DMS 273 (cell line): ENCODE results near the gene HS3ST4.

Source experiments
- DNase-seq: peaks from one replicate; lab custom pipeline; 2025; ENCODE audit not compliant: unreplicated experiment; lab: John Stamatoyannopoulos, UW

Gene HS3ST4

DNA sequence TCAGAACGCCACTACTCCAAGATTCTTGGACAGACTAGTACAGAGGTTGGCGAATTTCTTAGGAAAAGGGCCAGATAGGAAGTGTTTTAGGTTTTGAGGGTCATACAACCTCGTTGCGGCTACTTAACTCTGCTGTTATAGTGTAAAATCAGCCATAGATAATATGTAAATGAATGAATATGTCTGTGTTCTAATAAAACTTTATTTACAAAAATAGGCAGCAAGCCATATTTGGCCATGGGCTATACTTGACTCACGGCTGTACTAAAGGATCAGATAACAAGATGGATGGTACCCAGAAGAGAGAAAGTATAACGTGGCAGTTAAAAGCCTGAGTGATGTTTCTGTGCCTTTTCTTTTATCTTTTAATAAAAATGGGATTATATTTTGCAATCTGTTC lies 125.5 kb downstream of the HS3ST4 start:
- DNase-seq, result no peak

DNA sequence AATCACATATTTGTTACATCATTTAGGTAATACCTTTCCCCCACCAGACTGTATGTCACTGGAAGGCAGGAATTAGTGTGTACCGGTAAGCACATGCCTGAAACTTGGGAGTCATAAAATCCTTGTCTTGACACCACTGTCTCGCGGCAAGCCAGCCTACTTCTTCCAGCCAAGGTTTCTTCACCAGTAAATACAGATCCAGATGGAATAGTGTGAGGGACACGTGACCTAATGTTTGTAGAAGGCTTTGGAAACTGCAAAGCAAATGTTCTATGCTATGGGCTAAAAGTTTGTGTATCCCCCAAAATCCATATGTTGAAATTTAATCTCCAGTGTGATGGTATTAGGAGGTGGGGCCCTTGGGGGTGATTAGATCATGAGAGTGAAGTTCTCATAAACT lies 126.1 kb downstream of the HS3ST4 start:
- DNase-seq, result no peak

DNA sequence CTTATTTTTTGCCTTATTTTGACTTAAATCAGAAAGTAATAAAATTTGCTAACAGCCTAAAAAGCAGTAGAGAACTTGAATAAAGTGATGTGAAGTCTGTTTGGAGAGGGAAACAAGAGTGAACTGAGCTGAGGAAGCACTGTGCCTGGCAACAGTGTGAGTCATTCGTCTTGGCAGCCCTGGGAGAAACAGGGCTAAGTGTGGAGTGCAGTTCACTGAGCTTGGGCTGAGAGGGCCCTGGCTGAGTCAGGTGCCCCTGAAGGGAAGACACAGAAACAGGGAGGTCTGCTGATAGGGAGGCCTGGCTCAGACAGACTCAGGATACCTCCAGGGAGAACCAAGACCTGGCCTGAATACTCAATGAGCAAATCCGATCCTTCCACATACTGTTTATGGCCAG lies 132.1 kb downstream of the HS3ST4 start:
- no peak for DNase-seq

DNA sequence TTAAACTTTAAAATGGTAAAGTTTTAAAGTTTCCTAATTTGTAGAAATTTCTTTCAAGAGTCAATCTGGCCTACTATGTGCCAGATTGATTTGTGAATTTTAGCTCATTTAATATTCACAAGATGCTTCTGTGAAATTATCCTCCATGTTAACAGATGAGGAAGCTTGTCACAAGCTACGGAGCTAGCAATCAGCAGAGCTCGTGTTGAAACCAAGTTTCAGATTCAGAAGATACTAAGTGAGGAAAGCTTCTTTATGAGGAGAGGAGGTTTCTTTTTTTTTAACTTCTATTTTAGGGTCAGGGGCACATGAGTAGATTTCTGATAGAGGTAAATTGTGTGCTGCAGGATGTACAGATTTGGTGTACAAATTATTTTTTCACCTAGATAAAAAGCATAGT lies 135.9 kb downstream of the HS3ST4 start:
- no peak for DNase-seq

- no peak for DNase-seq
These were observed 136.8 kb downstream of the HS3ST4 start for GRCh38 chr16:25828510-25828909.

DNA sequence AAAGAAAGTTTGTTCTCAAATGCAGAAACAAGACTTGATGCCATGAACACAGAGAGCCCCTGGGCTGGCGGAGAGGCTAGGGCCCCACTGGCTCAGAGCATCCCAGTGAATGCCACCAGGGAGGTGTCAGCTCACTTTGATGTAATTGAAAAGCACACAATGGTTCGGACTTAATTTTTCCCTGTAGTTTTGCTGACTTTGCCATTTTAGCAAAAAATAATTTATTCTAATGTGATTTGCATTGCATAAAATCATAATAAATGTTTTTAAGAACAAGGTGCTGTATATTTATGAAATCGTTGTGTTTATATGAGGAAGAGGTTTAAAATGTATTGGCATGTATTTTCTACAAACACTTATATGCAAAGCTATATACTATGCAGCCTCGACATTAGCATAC lies 140.5 kb downstream of the HS3ST4 start:
- no peak for DNase-seq

DNA sequence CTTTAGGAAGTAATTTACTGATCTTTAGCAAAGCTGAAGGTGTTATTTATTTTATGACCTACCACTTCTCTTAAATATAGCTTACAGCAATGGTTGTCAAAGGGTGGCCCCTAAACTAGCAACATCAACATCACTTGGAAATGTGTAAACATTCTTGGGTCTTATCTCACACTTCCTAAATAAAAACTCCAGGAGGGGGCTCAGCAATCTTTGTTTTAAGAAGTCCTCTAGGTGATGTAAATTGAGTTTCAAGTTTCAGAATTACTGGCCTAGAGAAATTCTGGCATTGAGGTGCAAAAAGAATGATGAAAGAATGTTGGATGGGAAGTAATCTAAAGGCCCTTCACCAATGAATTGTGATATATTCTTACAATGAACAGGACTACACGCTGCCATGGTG lies 142.3 kb downstream of the HS3ST4 start:
- no peak for DNase-seq

GRCh38 chr16:25835126-25835525 lies 143.4 kb downstream of the HS3ST4 start:
- DNase-seq, result no peak

- peak; percentile 73 for DNase-seq
These were observed 147.0 kb downstream of the HS3ST4 start for GRCh38 chr16:25838724-25839186.

DNA sequence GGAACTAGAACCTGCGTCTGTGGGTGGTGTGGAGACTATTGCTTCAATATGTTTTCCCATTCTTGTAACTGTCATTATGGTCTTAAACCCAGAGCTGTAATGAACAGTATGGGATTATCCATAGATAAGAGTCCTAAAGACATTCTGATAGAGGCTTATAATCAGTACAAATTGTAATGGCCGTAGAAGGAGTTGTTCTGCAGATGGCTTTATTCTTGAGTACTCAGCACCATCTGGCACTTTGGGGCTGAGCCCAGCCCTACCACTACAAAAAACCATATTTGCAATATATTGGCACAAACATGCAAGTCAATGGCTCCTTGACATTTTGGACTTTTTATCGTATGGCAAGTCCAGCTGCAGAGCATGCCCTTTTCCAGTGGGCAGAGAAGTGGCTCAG lies 150.0 kb downstream of the HS3ST4 start:
- DNase-seq, result no peak

GRCh38 chr16:25845901-25846300 lies 154.1 kb downstream of the HS3ST4 start:
- no peak for DNase-seq

GRCh38 chr16:25854141-25854540 lies 162.4 kb downstream of the HS3ST4 start:
- DNase-seq, result no peak

GRCh38 chr16:25855063-25855462 lies 163.3 kb downstream of the HS3ST4 start:
- DNase-seq, result no peak

GRCh38 chr16:25855818-25856217 lies 164.1 kb downstream of the HS3ST4 start:
- no peak for DNase-seq

DNA sequence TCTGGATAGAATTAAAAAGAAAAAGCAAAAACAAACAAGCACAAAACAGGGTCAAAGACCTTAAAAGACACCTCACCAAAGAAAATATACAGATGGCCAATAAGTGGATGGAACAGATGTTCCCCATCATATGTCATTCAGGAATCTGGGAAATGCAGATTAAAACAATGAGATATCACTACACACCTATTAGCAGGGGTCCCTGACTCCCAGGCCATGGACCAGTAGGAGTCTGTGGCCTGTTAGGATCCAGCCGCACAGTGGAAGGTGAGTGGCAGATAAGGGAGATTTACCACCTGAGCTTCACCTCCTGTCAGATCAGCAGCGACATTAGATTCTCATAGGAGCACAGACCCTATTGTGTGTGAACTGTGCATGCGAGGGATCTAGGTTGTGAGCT lies 167.9 kb downstream of the HS3ST4 start:
- DNase-seq, result no peak

GRCh38 chr16:25867041-25867440 lies 175.3 kb downstream of the HS3ST4 start:
- DNase-seq, result no peak

DNA sequence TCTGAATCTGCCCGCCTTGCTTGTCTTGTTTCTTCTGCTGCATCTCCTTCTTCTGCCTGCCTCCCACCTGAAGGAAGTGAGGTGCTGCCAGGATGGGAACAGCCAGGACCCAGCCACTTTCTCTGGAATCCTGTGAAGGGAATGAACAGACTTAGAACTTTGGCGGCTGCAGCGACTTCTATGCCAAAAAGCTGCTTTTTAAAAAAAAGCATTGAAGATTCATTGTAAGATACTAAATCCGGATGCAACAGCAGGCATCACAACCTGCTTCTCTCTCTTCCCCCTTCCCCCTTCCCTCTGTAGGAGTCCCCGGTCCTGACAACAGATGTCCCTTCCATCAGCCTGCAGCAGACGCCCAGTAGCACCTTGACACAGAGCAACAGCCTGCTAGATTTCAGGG lies 176.3 kb downstream of the HS3ST4 start:
- no peak for DNase-seq

DNA sequence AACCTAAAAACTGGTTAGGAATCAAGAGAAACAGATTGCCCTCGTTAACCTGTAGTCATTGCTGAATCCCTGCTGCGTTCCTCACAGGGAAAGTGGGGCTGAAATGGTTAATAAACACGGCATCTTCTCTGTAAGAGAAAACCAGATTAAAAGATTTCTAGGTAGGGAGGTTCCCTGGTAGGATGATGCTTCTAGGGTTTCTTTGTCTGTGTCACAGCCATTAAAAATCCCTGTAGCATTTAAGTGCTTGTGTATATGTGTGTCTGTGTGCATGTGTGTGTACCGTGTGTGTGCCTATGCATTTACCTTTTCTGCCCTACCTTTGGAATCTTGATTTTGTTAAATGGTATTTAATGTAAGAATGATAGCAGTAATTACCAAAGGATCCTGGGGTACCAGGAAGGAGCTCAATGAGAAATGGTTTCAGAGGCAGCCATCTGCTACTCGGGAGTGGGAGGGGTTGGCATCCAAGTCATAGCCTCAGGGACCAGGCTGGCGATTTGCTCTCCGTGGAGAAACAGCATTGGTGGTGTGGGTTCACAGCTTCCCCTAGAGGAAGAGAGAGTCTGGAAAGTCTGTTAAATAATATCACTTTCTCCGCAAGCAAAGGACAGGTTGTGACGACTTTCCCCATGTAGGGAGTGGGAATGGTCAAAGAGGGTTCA lies 177.1 kb downstream of the HS3ST4 start:
- no peak for DNase-seq

DNA sequence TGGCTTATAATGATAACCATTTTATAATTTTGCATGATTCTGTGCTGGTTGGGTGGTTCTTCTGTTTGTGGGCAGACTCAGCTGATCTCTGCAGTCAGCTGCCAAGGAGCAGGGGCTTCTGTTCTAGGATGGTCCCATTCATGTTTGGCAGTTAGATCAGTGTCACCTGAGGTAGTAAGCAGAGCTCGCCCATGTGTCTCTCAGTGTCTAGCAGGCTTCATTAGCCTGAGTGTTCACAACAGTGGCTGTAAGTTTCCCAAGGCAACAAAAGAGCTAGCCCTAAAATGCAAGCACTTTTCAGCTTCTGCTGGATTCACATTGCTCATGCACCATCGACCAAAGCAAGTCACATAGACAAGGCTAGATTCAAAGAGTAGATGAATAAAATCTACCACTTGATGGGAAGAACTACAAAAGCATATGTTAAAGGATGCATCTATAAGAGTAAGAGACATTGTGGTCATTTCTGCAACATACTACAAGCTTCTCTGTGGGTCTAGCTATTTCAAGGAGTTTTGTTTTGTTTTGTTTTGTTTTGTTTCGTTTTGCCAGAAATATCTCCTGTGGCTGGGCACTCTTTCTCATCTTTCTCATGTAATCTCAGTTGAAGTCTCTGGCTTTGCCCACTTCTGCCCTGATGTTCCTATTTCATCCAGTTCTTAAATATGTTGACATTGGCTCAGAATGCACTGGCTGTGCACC lies 180.8 kb downstream of the HS3ST4 start:
- DNase-seq, result no peak

GRCh38 chr16:25874196-25874595 lies 182.4 kb downstream of the HS3ST4 start:
- no peak for DNase-seq

- no peak for DNase-seq
These were observed 184.3 kb downstream of the HS3ST4 start for GRCh38 chr16:25875956-25876598.

- DNase-seq, result no peak
These were observed 185.3 kb downstream of the HS3ST4 start for GRCh38 chr16:25877103-25877502.
